LNCAP (cell line): ENCODE measurements around the gene RAB26.

Source experiments
- TF ChIP-seq, protein P1 (sequence below): fragments of 450-650 bp; IDR thresholded peaks from 2 replicates; pipeline ENCODE4 v1.5.1; 2017; ENCODE audit warnings: mild to moderate bottlenecking

RAB26 gene

DNA sequence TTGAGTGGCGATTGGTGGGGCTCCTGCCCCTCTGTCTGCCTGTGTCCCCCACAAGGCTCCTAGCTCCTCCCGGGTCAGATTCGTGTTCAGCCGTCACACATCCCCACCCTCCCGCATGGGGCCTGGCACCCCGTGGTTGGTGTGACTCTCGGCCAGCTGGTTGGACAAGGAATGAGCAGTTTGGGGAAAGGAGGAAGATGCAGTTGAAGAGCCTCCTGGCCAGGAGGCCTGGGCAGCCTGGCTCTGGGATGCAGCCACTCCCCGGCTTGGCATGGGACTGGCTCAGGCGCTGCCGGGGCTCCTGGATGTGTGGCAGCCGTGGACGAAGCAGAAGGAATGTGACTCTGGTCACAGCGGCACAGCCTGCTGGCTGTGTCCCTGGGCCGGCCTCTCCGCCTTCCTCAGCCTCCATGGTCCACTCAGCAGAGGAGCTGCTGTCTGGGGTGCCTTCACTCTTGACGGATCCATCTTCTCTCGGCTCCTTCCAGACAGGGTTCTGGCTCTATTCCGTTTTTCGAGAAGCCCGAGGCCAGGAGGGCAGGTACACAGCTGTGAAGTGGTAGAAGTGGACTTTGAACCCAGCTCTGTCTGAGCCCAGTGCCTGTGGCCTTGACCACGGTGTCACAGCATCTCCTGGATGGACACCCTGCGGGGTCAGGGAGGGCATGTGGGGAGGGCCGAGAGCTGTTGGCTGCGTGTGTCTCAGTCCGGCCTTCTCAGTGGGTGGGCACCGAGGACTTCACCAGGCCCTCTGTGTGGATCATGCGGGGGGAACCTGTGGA is 9.2 kb downstream of the RAB26 start:
- TF ChIP-seq, protein P1, sequence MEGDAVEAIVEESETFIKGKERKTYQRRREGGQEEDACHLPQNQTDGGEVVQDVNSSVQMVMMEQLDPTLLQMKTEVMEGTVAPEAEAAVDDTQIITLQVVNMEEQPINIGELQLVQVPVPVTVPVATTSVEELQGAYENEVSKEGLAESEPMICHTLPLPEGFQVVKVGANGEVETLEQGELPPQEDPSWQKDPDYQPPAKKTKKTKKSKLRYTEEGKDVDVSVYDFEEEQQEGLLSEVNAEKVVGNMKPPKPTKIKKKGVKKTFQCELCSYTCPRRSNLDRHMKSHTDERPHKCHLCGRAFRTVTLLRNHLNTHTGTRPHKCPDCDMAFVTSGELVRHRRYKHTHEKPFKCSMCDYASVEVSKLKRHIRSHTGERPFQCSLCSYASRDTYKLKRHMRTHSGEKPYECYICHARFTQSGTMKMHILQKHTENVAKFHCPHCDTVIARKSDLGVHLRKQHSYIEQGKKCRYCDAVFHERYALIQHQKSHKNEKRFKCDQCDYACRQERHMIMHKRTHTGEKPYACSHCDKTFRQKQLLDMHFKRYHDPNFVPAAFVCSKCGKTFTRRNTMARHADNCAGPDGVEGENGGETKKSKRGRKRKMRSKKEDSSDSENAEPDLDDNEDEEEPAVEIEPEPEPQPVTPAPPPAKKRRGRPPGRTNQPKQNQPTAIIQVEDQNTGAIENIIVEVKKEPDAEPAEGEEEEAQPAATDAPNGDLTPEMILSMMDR: no peak

DNA sequence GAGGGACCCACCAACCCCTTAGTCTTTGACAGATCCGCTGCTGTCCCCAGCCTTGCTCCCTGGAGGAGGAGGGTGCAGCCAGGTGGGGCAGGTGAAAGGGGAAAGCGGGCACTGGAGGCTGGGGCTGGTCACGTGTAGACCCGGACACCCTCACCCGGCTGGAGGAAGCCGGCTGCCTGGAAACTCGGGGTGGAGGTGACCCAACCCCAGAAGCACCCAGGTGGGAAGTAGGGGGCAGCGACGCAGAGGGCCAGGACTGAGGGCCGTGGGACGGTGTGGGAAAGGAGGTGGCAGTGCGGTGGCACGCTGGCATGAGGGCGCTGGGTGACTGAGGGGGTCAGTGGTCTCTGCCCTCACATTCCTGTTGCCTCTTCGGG is 9.8 kb downstream of the RAB26 start:
- TF ChIP-seq, protein P1: no peak

DNA sequence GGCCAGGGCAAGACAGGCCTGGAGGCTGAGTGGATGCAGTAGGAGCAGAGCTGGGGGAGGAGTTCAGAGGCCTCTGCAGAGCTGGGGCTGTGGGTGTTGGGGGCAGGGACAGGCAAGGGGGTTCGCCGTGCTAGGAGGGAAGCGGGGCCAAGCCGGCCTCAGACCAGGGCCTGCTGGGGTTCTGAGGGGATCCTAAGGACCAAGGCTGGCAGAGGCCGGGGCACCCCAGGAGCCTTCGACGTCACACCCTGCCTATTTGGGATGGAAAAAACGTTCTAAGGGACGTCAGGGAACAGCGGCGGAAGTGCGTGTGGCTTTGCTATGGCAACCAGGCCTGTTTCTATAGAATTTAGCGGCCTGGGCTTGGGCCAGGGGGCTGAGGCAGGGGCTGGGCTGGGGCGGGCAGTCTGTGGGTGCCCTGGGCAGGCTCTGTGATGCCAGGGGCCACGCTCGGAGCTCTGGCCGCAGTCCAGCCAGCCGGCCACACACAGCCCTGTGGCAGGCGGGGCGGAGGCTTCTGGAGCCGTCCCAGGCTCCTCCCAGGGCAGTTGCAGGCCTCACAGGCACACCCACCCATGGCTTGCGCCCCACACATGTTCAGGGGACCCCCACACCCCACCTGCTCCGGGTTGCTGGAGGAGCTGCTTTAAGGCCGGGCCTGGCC is 10.9 kb downstream of the RAB26 start:
- TF ChIP-seq, protein P1: no peak

DNA sequence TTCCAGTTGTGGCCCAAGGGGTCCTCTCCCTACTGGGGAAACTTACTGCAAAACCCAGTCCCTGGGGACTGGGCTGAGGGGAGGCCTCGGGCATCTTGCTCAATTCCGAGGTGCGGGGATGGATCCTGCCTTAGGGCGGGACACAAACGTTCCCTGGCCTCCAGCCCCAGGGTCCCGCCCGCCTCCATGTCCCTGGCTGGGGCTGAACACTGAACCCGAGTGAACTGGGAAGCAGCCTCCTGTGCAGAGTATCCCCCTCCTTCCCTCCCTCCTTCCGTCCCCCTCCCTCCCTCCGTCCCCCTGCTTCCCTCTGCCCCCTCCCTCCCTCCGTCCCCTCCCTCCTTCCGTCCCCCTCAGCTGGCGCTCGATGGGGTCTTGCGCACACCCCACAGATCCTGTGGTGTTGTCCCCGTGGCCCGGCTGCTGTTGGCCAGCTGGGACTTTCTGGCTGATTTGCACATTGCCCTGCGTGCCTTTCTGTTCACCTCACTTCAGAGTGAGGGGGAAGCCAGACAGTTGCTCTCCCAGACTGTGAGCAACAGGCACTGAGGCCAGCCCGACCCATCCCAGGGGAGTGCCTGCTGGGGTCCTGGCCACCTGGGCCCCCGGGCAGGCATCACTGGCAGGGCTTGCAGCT is 12.6 kb downstream of the RAB26 start:
- TF ChIP-seq, protein P1: no peak

DNA sequence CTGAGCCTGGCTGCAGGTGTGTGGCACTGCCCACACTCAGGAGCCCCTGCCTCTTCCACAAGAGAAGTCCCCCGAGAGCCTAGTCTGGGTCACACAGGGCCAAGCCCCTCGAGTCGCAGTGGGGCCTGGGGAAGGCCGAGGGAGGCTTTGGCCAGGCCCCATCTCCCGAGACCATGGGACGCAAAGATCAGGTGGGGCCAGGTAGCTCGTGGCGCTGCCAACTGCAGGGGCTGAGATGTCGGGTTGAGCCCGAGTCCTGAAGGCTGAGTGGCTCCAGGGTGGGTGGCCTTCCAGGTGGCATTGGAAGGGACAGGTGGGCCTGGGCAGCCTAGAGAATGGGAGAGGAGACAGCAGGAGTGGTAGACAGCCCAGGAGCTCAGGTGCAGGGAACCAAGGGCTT is 13.5 kb downstream of the RAB26 start:
- TF ChIP-seq, protein P1: no peak

DNA sequence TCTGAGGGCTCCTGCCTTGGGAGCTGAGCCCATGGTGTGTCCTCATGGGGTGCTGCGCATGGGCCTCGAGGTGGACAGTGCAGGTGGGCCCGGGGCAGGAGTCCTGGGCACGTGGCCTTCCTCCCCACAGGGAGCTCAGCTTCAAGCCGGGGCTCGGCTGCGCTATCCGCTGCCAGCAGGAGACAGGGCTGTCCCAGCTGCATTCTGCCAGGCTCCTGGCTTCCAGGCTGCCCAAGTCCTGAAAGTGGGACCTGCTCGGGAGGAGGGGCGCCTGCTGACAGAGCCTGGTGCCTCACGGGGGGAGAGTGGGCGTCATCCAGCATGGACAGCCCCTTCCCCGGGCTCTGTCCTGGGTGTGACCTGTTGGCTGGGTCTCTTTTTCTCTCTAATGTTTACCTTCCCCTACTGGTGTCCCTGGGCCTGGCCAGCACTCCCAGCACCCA is 14.3 kb downstream of the RAB26 start:
- TF ChIP-seq, protein P1: no peak

DNA sequence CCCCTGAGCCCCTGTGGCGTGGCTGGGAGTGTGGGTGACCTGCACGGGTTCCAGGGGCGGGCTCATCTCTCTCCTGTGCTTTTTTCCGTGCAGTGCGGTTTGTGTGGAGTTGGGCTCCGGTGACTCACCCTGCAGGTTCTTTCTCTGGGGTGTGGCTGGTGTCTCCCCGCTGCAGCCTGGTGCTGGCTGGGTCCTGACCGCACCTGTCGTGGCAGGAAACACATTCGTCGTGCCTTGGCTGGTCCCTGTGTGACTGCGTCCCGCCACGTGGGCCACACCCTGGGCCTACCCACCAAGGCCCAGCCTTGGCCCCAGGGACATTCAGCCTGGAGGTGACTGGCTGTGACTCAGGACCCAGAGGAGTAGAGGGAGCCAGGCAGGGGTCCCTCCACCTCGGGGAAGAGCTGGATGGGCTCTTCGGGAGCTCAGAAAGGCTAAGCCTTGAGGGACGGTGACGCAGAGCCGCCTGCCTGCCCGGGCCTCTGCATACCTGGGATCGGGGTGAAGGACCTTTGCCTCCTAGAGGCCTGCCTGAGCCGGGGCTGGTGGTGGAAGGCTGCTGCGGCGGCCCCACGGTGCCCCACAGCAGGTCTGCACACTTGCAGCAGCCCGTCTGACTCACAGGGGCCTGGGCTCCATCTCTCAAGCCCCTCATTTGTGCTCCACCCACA is 14.9 kb downstream of the RAB26 start:
- TF ChIP-seq, protein P1: no peak
